ENCODE measurements around the gene PLEKHA8. TPM values are rescaled to one million over a fixed set of nuclear protein-coding genes. Genes with fewer than 3 reads are reported as not detected.
A peak's percentile ranks its signal among the peaks of the same experiment; 100 is the strongest.

Gene PLEKHA8
- total and polyA plus RNA-seq, 10 of the 15 experiments (the other 5 are each of a cell fraction or from before 2014, with no cell fraction given), result 1.1 to 13.2 (median 5.7) TPM

DNA sequence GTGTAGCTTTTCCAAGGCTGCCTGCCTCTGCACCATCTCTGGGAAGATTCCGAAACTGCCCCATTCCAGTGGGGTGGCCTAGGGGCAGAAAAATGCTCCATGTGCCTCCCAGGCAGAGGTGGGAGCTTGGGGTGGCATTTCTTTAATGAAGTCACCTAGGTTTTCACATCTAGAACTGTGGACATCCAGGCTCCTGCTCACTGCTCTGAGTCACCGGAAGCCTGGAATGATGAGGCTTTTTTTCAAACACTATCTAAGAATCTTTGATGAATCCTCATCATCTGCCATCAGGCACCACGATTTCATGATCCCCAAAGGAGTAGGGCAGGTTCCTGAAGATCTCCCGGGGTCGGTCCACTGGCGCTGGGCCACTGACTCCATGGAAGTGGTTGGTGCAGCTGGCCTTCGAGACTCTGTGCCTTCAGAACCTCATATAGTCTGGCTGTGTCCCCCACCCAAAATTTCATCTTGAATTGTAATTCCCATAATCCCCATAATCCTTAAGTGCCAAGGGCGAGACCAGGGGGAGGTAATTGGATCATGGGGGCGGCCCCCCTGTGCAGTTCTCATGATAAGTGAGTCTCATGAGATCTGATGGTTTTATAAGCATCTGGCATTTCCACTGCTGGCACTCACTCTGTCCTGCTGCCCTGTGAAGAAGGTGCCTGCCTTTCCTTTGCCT, 143.7 kb downstream of the PLEKHA8 start (continued):
- TF ChIP-seq, protein P1, sequence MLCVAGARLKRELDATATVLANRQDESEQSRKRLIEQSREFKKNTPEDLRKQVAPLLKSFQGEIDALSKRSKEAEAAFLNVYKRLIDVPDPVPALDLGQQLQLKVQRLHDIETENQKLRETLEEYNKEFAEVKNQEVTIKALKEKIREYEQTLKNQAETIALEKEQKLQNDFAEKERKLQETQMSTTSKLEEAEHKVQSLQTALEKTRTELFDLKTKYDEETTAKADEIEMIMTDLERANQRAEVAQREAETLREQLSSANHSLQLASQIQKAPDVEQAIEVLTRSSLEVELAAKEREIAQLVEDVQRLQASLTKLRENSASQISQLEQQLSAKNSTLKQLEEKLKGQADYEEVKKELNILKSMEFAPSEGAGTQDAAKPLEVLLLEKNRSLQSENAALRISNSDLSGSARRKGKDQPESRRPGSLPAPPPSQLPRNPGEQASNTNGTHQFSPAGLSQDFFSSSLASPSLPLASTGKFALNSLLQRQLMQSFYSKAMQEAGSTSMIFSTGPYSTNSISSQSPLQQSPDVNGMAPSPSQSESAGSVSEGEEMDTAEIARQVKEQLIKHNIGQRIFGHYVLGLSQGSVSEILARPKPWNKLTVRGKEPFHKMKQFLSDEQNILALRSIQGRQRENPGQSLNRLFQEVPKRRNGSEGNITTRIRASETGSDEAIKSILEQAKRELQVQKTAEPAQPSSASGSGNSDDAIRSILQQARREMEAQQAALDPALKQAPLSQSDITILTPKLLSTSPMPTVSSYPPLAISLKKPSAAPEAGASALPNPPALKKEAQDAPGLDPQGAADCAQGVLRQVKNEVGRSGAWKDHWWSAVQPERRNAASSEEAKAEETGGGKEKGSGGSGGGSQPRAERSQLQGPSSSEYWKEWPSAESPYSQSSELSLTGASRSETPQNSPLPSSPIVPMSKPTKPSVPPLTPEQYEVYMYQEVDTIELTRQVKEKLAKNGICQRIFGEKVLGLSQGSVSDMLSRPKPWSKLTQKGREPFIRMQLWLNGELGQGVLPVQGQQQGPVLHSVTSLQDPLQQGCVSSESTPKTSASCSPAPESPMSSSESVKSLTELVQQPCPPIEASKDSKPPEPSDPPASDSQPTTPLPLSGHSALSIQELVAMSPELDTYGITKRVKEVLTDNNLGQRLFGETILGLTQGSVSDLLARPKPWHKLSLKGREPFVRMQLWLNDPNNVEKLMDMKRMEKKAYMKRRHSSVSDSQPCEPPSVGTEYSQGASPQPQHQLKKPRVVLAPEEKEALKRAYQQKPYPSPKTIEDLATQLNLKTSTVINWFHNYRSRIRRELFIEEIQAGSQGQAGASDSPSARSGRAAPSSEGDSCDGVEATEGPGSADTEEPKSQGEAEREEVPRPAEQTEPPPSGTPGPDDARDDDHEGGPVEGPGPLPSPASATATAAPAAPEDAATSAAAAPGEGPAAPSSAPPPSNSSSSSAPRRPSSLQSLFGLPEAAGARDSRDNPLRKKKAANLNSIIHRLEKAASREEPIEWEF (IDR thresholded peaks at IDR 0.05; ENCODE audit: insufficient replicate concordance, low read depth, low read length), result no peak
- no peak for TF ChIP-seq CBX5 (IDR thresholded peaks at IDR 0.05; ENCODE audit: low read depth)
- TF ChIP-seq RAD21 (IDR thresholded peaks at IDR 0.05; ENCODE audit: insufficient read depth, low read depth, low read length), result no peak

DNA sequence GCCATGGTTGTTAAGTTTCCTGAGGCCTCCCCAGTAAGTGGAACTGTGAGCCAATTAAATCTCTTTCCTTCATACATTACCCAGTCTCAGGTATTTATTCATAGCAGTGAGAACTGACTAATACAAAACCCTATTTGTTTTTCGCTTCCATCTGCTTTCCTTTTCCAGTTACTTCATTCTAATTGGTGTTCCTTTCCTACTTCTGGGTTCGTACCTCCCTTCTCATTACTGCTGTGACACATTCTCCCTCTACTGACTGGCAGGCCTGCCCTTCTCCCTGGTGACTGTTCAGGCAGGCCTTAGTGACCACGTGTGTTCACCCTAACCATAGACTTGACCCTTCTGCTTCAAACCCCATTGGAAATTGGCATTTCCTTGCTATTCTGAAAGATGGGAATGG, 144.2 kb downstream of the PLEKHA8 start:
- no peak overlapping the region for H2AFZ ChIP-seq (ENCODE audit: control insufficient read depth, low read depth, low read length)
- POLR2A ChIA-PET, result no interaction called here
- peaks cover 11% of the 10 kb centered on the region for H3K4me1 ChIP-seq (ENCODE audit: control insufficient read depth, insufficient read depth, low read length)
- H3K4me3 ChIP-seq, result no peak overlapping the region
- BruUV-seq (replicated peaks), result no TSS peak
- ATAC-seq (no peak), DNase-seq (ENCODE audit: low read depth, low spot score) (no peak), FAIRE-seq (no peak)
- in situ Hi-C loops (cut with MboI) (no loop called here), intact Hi-C loops (cut with micrococcal nuclease; ENCODE audit: unreplicated experiment) (no loop called here)
- SMC1A ChIA-PET (ENCODE audit: uncharacterized antibody, unreplicated experiment), result interaction anchor here (0.9 to 4.0 kb wide), 2 partner anchors 8 to 38 kb away, joined by 3 to 26 read pairs; no protein-coding TSS in a partner anchor
- H3K27ac ChIP-seq (ENCODE audit: control insufficient read depth, insufficient read depth), result no peak overlapping the region
- H3K36me3 ChIP-seq (ENCODE audit: control insufficient read depth in 2 of 2, insufficient read depth in 2 of 2, low read length in 1 of 2), result no peaks in the 10 kb centered on the region
- RAD21 ChIA-PET (ENCODE audit: unreplicated experiment), result interaction anchor here (0.9 to 1.3 kb wide), 2 partner anchors 41 to 150 kb away, joined by 3 to 4 read pairs; no protein-coding TSS in a partner anchor
- 74% methylated on average over 3 of the region's 3 CpGs for WGBS (ENCODE audit: insufficient coverage, insufficient replicate concordance, low lambda C conversion rate, missing lambda C conversion rate)
- no peaks in the 10 kb centered on the region for H3K27me3 ChIP-seq (replicated peaks in 1 of 2; ENCODE audit: control insufficient read depth in 2 of 2, insufficient read depth in 2 of 2, low read length in 1 of 2)
- CTCF ChIA-PET, result interaction anchor here (0.6 to 5.3 kb wide), 4 partner anchors 8 to 596 kb away, joined by 3 to 30 read pairs (median 4); no protein-coding TSS in a partner anchor
- H3K9ac ChIP-seq (ENCODE audit: control insufficient read depth, insufficient read depth, low read length), result no peak overlapping the region
- no peak for TF ChIP-seq NRF1 (conservative IDR thresholded peaks at IDR 0.05; ENCODE audit: low read depth, low read length)
- TF ChIP-seq, protein P2, sequence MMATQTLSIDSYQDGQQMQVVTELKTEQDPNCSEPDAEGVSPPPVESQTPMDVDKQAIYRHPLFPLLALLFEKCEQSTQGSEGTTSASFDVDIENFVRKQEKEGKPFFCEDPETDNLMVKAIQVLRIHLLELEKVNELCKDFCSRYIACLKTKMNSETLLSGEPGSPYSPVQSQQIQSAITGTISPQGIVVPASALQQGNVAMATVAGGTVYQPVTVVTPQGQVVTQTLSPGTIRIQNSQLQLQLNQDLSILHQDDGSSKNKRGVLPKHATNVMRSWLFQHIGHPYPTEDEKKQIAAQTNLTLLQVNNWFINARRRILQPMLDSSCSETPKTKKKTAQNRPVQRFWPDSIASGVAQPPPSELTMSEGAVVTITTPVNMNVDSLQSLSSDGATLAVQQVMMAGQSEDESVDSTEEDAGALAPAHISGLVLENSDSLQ (IDR thresholded peaks at IDR 0.05), result peak; percentile 45
- TF ChIP-seq BRCA1 (IDR thresholded peaks at IDR 0.05; ENCODE audit: low read depth, low read length), result no peak
- no peak for TF ChIP-seq FOXK2 (IDR thresholded peaks at IDR 0.05)
- H4K20me1 ChIP-seq (ENCODE audit: control insufficient read depth, insufficient read depth), result no peaks in the 10 kb centered on the region
- no peaks in the 10 kb centered on the region for H3K79me2 ChIP-seq (ENCODE audit: control insufficient read depth, insufficient read depth, low read length)
- no peaks in the 10 kb centered on the region for H3K9me3 ChIP-seq (replicated peaks; ENCODE audit: control insufficient read depth, insufficient read depth, low read length)
- H3K4me2 ChIP-seq (ENCODE audit: control insufficient read depth, insufficient read depth), result no peak overlapping the region
